HCT116 (cell line): Measurements from ENCODE around the gene ZNF416.
A peak's percentile ranks its signal among the peaks of the same experiment; 100 is the strongest.

Source experiments
- FOSL1 ChIP-seq: IDR thresholded peaks from 2 replicates; pipeline ENCODE4 v1.6.1; 2012; ENCODE audit warnings: low read depth
- YY1 ChIP-seq: IDR thresholded peaks from 2 replicates; pipeline ENCODE4 v1.6.1; 2011; ENCODE audit warnings: low read length, low read depth, moderate library complexity, mild to moderate bottlenecking; ENCODE audit not compliant: insufficient replicate concordance; ENCODE audit errors: extremely low read depth
- TF ChIP-seq, protein P1 (sequence below), 3 experiments: fragments of 200-600 bp in 1 of 3; sonication (generic) in 1 of 3; IDR thresholded peaks in 2 of 3; conservative IDR thresholded peaks in 1 of 3; 2 replicates each; pipeline ENCODE4 v1.5.1; 2012 to 2017; ENCODE audit warnings: low read depth in 2 of 3, low read length in 2 of 3, antibody characterized with exemption in 1 of 3, borderline replicate concordance in 1 of 3, control low read depth in 1 of 3, mild to moderate bottlenecking in 1 of 3, mixed read lengths in 1 of 3, mixed run types in 1 of 3, moderate library complexity in 1 of 3; ENCODE audit not compliant: insufficient read depth in 1 of 3
- TF ChIP-seq, protein P2 (sequence below): IDR thresholded peaks from 2 replicates; pipeline ENCODE4 v1.6.1; 2012

- TF ChIP-seq, protein P1, sequence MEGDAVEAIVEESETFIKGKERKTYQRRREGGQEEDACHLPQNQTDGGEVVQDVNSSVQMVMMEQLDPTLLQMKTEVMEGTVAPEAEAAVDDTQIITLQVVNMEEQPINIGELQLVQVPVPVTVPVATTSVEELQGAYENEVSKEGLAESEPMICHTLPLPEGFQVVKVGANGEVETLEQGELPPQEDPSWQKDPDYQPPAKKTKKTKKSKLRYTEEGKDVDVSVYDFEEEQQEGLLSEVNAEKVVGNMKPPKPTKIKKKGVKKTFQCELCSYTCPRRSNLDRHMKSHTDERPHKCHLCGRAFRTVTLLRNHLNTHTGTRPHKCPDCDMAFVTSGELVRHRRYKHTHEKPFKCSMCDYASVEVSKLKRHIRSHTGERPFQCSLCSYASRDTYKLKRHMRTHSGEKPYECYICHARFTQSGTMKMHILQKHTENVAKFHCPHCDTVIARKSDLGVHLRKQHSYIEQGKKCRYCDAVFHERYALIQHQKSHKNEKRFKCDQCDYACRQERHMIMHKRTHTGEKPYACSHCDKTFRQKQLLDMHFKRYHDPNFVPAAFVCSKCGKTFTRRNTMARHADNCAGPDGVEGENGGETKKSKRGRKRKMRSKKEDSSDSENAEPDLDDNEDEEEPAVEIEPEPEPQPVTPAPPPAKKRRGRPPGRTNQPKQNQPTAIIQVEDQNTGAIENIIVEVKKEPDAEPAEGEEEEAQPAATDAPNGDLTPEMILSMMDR (IDR thresholded peaks at IDR 0.05 in 2 of 3, conservative IDR thresholded peaks at IDR 0.05 in 1 of 3; ENCODE audit: borderline replicate concordance in 1 of 3, insufficient read depth in 1 of 3, low read depth in 2 of 3, low read length in 2 of 3), result 0 out of 6 replicates have a peak, but pooled peaks of 2 of the 3 experiments have one; percentile 9 to 12
- TF ChIP-seq YY1 (no peak), FOSL1 (no peak)
- TF ChIP-seq, protein P2, sequence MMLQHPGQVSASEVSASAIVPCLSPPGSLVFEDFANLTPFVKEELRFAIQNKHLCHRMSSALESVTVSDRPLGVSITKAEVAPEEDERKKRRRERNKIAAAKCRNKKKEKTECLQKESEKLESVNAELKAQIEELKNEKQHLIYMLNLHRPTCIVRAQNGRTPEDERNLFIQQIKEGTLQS, result no peak
Observed at GRCh38 chr19:57578487-57579205, at the start of gene ZNF416.
